A673 (cell line): ENCODE results near the gene CRHBP. TPM values are rescaled to one million over a fixed set of nuclear protein-coding genes. Genes with fewer than 3 reads are reported as not detected.

ENCODE experiments used
- BruUV-seq: library from RNA; stranded (reverse); fragments of 400-500 nt; replicated peaks from 2 replicates; lab custom pipeline; 2021; lab: Mats Ljungman, UMichigan
- CTCF ChIA-PET: fragments of 300-600 bp; sonication (Branson Sonifier 250); formaldehyde crosslinking; loops from one replicate; lab custom pipeline; 2022; ENCODE audit warnings: antibody characterized with exemption; lab: Charles Lee
- POLR2A ChIA-PET: fragments of 300-600 bp; sonication (Branson Sonifier 250); formaldehyde crosslinking; loops from one replicate; lab custom pipeline; 2022; ENCODE audit warnings: antibody characterized with exemption; ENCODE audit not compliant: low non-redundant PET; lab: Charles Lee
- DNase-seq: peaks from one replicate; pipeline ENCODE4 v3.0.0-alpha.2; 2015; ENCODE audit warnings: low spot score
- H3K27ac ChIP-seq: fragments of 200-600 bp; sonication (generic); 2 replicates; pipeline ENCODE4 v1.5.1; 2016; ENCODE audit warnings: mixed run types, low read depth, mild to moderate bottlenecking, mixed read lengths, antibody characterized with exemption, low read length; ENCODE audit not compliant: poor library complexity, severe bottlenecking
- H3K27me3 ChIP-seq: fragments of 200-600 bp; sonication (generic); replicated peaks from 2 replicates; pipeline ENCODE4 v1.6.1; 2017; ENCODE audit warnings: mixed run types, low read depth, mild to moderate bottlenecking, mixed read lengths, antibody characterized with exemption, low read length; ENCODE audit not compliant: insufficient read depth, poor library complexity
- H3K36me3 ChIP-seq: fragments of 200-600 bp; sonication (generic); 2 replicates; pipeline ENCODE4 v1.6.1; 2016; ENCODE audit warnings: mixed run types, mild to moderate bottlenecking, mixed read lengths, antibody characterized with exemption, low read length; ENCODE audit not compliant: insufficient read depth, poor library complexity, severe bottlenecking
- H3K4me1 ChIP-seq: fragments of 200-600 bp; sonication (generic); 2 replicates; pipeline ENCODE4 v1.6.1; 2017; ENCODE audit warnings: mixed run types, mild to moderate bottlenecking, mixed read lengths, antibody characterized with exemption, low read length; ENCODE audit not compliant: insufficient read depth, poor library complexity, severe bottlenecking
- H3K4me3 ChIP-seq: fragments of 200-600 bp; sonication (generic); 2 replicates; pipeline ENCODE4 v1.5.1; 2016; ENCODE audit warnings: low read depth, mixed run types, mild to moderate bottlenecking, mixed read lengths, low read length; ENCODE audit not compliant: poor library complexity, severe bottlenecking
- H3K9me3 ChIP-seq: fragments of 200-600 bp; sonication (generic); 2 replicates; pipeline ENCODE4 v1.6.1; 2016; ENCODE audit warnings: mixed run types, low read depth, mild to moderate bottlenecking, mixed read lengths, antibody characterized with exemption, low read length; ENCODE audit not compliant: poor library complexity, severe bottlenecking
- CTCF ChIP-seq: fragments of 300-800, 200-600 bp; sonication (generic); conservative IDR thresholded peaks from 2 replicates; pipeline ENCODE4 v1.5.1; 2017; ENCODE audit warnings: low read depth, mild to moderate bottlenecking, antibody characterized with exemption, low read length, moderate library complexity, mixed read lengths
- EZH2 ChIP-seq: fragments of 200-600 bp; sonication (generic); IDR thresholded peaks from 2 replicates; pipeline ENCODE4 v1.6.1; 2017; ENCODE audit warnings: borderline replicate concordance, low read depth, mild to moderate bottlenecking, mixed read lengths, antibody characterized with exemption, low read length; ENCODE audit not compliant: poor library complexity, severe bottlenecking
- intact Hi-C: fragments of 100-400 bp; cut with micrococcal nuclease; formaldehyde crosslinking; loops from one replicate; pipeline ENCODE4 v1.10.0; 2022; ENCODE audit not compliant: unreplicated experiment
- total RNA-seq: library from RNA; stranded (reverse); gene quantifications from 2 replicates; pipeline ENCODE4 v1.2.3, GENCODE V29; 2021

The CRHBP gene
- total RNA-seq, 1 experiment from 2014 or later, result not detected

GRCh38 chr5:77008413-77008812 is 55.6 kb downstream of the CRHBP start:
- ChIA-PET CTCF (no interaction called here), POLR2A (no interaction called here)
- no peak for DNase-seq
- peaks cover 12% of the 10 kb centered on the region for H3K27me3 ChIP-seq
- H3K36me3 ChIP-seq, result no peaks in the 10 kb centered on the region
- H3K4me3 ChIP-seq, result no peak overlapping the region
- peaks cover 12% of the 10 kb centered on the region for H3K4me1 ChIP-seq
- TF ChIP-seq CTCF, result no peak
- no peak for TF ChIP-seq EZH2
- H3K9me3 ChIP-seq, result no peaks in the 10 kb centered on the region
- BruUV-seq, result no TSS peak
- no peak overlapping the region for H3K27ac ChIP-seq
- intact Hi-C loops, result no loop called here

- no TSS peak for BruUV-seq
- CTCF ChIA-PET, result no interaction called here
- intact Hi-C loops, result no loop called here
- Histone ChIP-seq H3K36me3 (no peaks in the 10 kb centered on the region), H3K27ac (no peak overlapping the region), H3K27me3 (no peaks in the 10 kb centered on the region), H3K9me3 (no peaks in the 10 kb centered on the region), H3K4me3 (no peak overlapping the region), H3K4me1 (peaks cover 12% of the 10 kb centered on the region)
- POLR2A ChIA-PET, result no interaction called here
- DNase-seq, result peak; percentile 64
- TF ChIP-seq EZH2, result no peak
- no peak for TF ChIP-seq CTCF
Measured at GRCh38 chr5:77010243-77010642, 57.4 kb downstream of the CRHBP start.

- Histone ChIP-seq H3K4me3 (no peak overlapping the region), H3K36me3 (no peaks in the 10 kb centered on the region), H3K9me3 (no peaks in the 10 kb centered on the region), H3K27me3 (no peaks in the 10 kb centered on the region), H3K4me1 (peaks cover 12% of the 10 kb centered on the region), H3K27ac (no peak overlapping the region)
- BruUV-seq, result no TSS peak
- ChIA-PET POLR2A (no interaction called here), CTCF (no interaction called here)
- no peak for TF ChIP-seq CTCF
- no peak for TF ChIP-seq EZH2
- intact Hi-C loops, result no loop called here
- DNase-seq, result no peak
Measured at GRCh38 chr5:77011498-77011897, 58.7 kb downstream of the CRHBP start.
